Esophagus squamous epithelium (tissue), 5 donors: ENCODE data around the gene ZNF532. TPM values are rescaled to one million over a fixed set of nuclear protein-coding genes. Genes with fewer than 3 reads are reported as not detected.
"Not testable (repeated sequence)": the region's sequence is repeated elsewhere in the genome, so short reads cannot be mapped to it uniquely, and the experiment has no call there.

ENCODE experiments used
- DNase-seq: peaks from one replicate; lab custom pipeline; 2025; lab: John Stamatoyannopoulos, UW
- H3K27ac ChIP-seq, 4 donors: fragments of 200-600 bp; sonication (generic); one replicate each; pipeline ENCODE4 v1.5.1; 2016 to 2019; ENCODE audit warnings: mild to moderate bottlenecking in 1 of 4
- H3K27me3 ChIP-seq, 4 donors: fragments of 200-600 bp; sonication (generic); 1 replicate in 3 of 4; 2 replicates in 1 of 4; pipeline versions ENCODE4 v1.5.1 to v1.6.0; 2017 to 2021; ENCODE audit warnings: antibody characterized with exemption in 1 of 4
- H3K36me3 ChIP-seq, 3 donors: fragments of 200-600 bp; sonication (generic); one replicate each; pipeline ENCODE4 v1.5.1; 2016 to 2019
- H3K4me1 ChIP-seq, 3 donors: fragments of 200-600 bp; sonication (generic); one replicate each; pipeline ENCODE4 v1.5.1; 2017 to 2019
- H3K4me3 ChIP-seq, 4 donors: fragments of 200-600 bp; sonication (generic); 1 replicate in 3 of 4; 2 replicates in 1 of 4; pipeline ENCODE4 v1.5.1; 2016 to 2019; ENCODE audit warnings: mild to moderate bottlenecking in 2 of 4, moderate library complexity in 1 of 4
- H3K9me3 ChIP-seq, 3 donors: fragments of 200-600 bp; sonication (generic); one replicate each; pipeline ENCODE4 v1.5.1; 2016 to 2019
- CTCF ChIP-seq, 6 experiments: fragments of 450-650 bp in 4 of 6; fragments of 200-600 bp in 2 of 6; sonication (generic) in 2 of 6; IDR thresholded peaks; one replicate each; pipeline ENCODE4 v1.5.1; 2016 to 2019; ENCODE audit warnings: antibody characterized with exemption in 6 of 6, mild to moderate bottlenecking in 4 of 6, moderate library complexity in 4 of 6
- POLR2A ChIP-seq, 4 donors: fragments of 450-650 bp; IDR thresholded peaks; one replicate each; pipeline ENCODE4 v1.6.1; 2017; ENCODE audit warnings: antibody characterized with exemption in 4 of 4, mild to moderate bottlenecking in 4 of 4, moderate library complexity in 3 of 4
- WGBS, 2 donors: methylation state at CpG; one replicate each; pipeline ENCODE4 v1.1.5; 2018; 5-methylcytosine and 5-hydroxymethylcytosine counted together
- intact Hi-C: fragments of 100-400 bp; cut with DNase I; formaldehyde crosslinking; loops from one replicate; pipeline ENCODE4 v1.15.0; 2022
- total RNA-seq, 4 donors: library from RNA; depleted of rRNA; stranded (reverse); fragments of >200 nt; gene quantifications; one replicate each; pipeline ENCODE4 v1.1.0, GENCODE V29; 2016
- donor health status: DM: yes; HTN: yes; CAD: no.

The ZNF532 gene
- total RNA-seq, result 10 to 100 TPM; 30.7 to 52.3 (median 32.6) TPM

- DNase-seq, result no peak
- Histone ChIP-seq H3K36me3 (peaks cover 0 to 32% (median 0%) of the 10 kb centered on the region in 3 donors), H3K27me3 (no peaks in the 10 kb centered on the region), H3K4me3 (peak within 1 kb of the TSS; percentile 53 to 77 (median 64)), H3K9me3 (no peaks in the 10 kb centered on the region), H3K4me1 (peaks cover 21 to 82% (median 44%) of the 10 kb centered on the region in 3 donors), H3K27ac (peak within 1 kb of the TSS; percentile 93 to 98 (median 95))
- intact Hi-C loops, result no loop called here
- 29 to 52% methylated on average over 8 to 13 of the region's 17 CpGs for WGBS, 2 donors
- no peak for TF ChIP-seq POLR2A (IDR thresholded peaks at IDR 0.05)
- no peak for TF ChIP-seq CTCF (IDR thresholded peaks at IDR 0.05)
These were observed at the start of gene ZNF532 for GRCh38 chr18:58864146-58865032. ZNF532 (plus strand) TSS chr18:58864877. CDS start in a region left out here.

GRCh38 chr18:58819051-58819450 lies 45.6 kb upstream of the ZNF532 start:
- TF ChIP-seq POLR2A (IDR thresholded peaks at IDR 0.05), result no peak
- TF ChIP-seq CTCF (IDR thresholded peaks at IDR 0.05), result no peak
- no peaks in the 10 kb centered on the region for H3K9me3 ChIP-seq

GRCh38 chr18:58820251-58820650 lies 44.4 kb upstream of the ZNF532 start:
- H3K27me3 ChIP-seq, result no peaks in the 10 kb centered on the region
- H3K27ac ChIP-seq, result no peak overlapping the region
- DNase-seq, result no peak
- no peak for TF ChIP-seq POLR2A (IDR thresholded peaks at IDR 0.05)
- no peak for TF ChIP-seq CTCF (IDR thresholded peaks at IDR 0.05)
- intact Hi-C loops, result no loop called here
- WGBS, 2 donors, result 82 to 87% methylated on average over 3 of the region's 3 CpGs
- H3K9me3 ChIP-seq, result no peaks in the 10 kb centered on the region
- H3K4me1 ChIP-seq, result no peaks in the 10 kb centered on the region
- no peaks in the 10 kb centered on the region for H3K36me3 ChIP-seq
- no peak overlapping the region for H3K4me3 ChIP-seq

More at GRCh38 chr18:58819051-58819450, 45.6 kb upstream of the ZNF532 start:
- H3K27ac ChIP-seq, result no peak overlapping the region
- WGBS, 2 donors, result 8 to 23% methylated on average over 4 of the region's 4 CpGs
- H3K4me1 ChIP-seq, result no peaks in the 10 kb centered on the region
- no peaks in the 10 kb centered on the region for H3K27me3 ChIP-seq
- no peak for DNase-seq
- H3K4me3 ChIP-seq, result no peak overlapping the region
- no peaks in the 10 kb centered on the region for H3K36me3 ChIP-seq
- intact Hi-C loops, result no loop called here

GRCh38 chr18:58822944-58823343 lies 41.7 kb upstream of the ZNF532 start:
- no peaks in the 10 kb centered on the region for H3K4me1 ChIP-seq
- no peaks in the 10 kb centered on the region for H3K9me3 ChIP-seq
- TF ChIP-seq CTCF (IDR thresholded peaks at IDR 0.05) (no peak), POLR2A (IDR thresholded peaks at IDR 0.05) (no peak)
- DNase-seq, result no peak
- no peak overlapping the region for H3K4me3 ChIP-seq
- H3K27me3 ChIP-seq, result no peaks in the 10 kb centered on the region
- H3K27ac ChIP-seq, result no peak overlapping the region
- no peaks in the 10 kb centered on the region for H3K36me3 ChIP-seq
- intact Hi-C loops, result no loop called here
- WGBS, 2 donors, result 90 to 93% methylated on average over 7 to 8 of the region's 13 CpGs

- DNase-seq, result no peak
These were observed 41.3 kb upstream of the ZNF532 start for GRCh38 chr18:58823412-58823811.

GRCh38 chr18:58826926-58827325 lies 37.8 kb upstream of the ZNF532 start:
- DNase-seq, H3K4me3 ChIP-seq, H3K4me1 ChIP-seq, H3K27ac ChIP-seq, H3K36me3 ChIP-seq, H3K27me3 ChIP-seq, H3K9me3 ChIP-seq, intact Hi-C loops: not testable (repeated sequence)
- 94 to 97% methylated on average over 6 of the region's 6 CpGs for WGBS, 2 donors

More at GRCh38 chr18:58823412-58823811, 41.3 kb upstream of the ZNF532 start:
- H3K27me3 ChIP-seq, result no peaks in the 10 kb centered on the region
- no peak overlapping the region for H3K4me3 ChIP-seq
- H3K9me3 ChIP-seq, result no peaks in the 10 kb centered on the region
- no peaks in the 10 kb centered on the region for H3K36me3 ChIP-seq
- intact Hi-C loops, result no loop called here
- TF ChIP-seq CTCF (IDR thresholded peaks at IDR 0.05) (no peak), POLR2A (IDR thresholded peaks at IDR 0.05) (no peak)
- no peaks in the 10 kb centered on the region for H3K4me1 ChIP-seq
- H3K27ac ChIP-seq, result no peak overlapping the region
- WGBS, 2 donors, result 82 to 84% methylated on average over 4 of the region's 4 CpGs
